A549 (cell line): ENCODE results near the gene SYNPR.

Experiments
- BHLHE40 ChIP-seq: IDR thresholded peaks from 2 replicates; pipeline ENCODE4 v1.6.1; 2012; ENCODE audit warnings: low read depth, low read length, inconsistent platforms
- POLR2A ChIP-seq: IDR thresholded peaks from 2 replicates; pipeline ENCODE4 v1.6.1; 2012; ENCODE audit warnings: mild to moderate bottlenecking, low read length
- TF ChIP-seq, protein P1 (sequence below): fragments of 450-650 bp; IDR thresholded peaks from 2 replicates; pipeline ENCODE4 v1.6.1; 2014; ENCODE audit warnings: antibody characterized with exemption
- TF ChIP-seq, protein P2 (sequence below): fragments of >200 bp; sonication (Bioruptor Twin); formaldehyde crosslinking; IDR thresholded peaks from 3 replicates; pipeline ENCODE4 v1.5.1; 2016

DNA sequence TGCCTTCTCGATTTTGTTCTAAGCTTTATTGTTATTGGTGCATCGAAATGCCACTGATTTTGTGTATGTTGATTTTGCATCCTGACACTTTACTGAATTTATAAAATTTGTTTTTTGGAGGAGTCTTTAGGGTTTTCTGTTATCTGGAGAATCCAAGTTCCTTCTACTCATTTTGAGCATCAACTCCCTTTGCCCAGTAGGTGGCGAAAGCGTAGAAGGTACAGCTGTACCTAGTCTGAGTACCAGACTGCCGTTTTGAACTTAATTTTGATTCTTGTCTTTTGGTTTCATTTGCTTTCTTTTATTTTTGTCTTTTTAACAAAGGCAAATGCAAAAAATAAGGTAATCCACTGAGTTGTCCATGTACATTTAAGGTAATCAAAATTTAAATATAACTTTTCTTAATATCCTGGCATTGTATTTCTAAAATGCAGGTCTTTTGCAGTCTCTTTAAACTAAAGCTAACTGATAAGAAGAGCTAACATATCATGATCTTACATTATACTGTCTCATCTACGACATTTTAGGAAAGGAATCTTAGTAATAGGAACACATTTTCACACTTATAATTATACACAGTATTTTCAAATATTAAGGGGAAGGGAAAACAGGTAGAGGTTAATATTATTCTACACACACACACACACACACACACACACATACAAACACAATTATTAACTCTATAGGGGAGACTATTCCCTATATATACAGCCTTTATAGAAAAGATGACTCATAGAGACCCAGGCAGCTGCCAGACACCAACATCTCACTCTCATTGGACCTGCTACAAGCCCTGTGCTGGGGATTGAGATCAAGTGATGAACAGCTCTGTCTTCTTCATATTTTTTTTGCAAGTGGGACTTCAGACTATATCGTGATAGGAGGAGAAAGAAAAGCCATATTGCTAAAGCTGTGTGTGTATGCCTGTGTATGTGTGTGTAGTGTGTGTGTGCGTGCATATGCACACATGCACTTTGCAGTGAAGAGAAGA is 71.8 kb downstream of the SYNPR start:
- TF ChIP-seq, protein P1, sequence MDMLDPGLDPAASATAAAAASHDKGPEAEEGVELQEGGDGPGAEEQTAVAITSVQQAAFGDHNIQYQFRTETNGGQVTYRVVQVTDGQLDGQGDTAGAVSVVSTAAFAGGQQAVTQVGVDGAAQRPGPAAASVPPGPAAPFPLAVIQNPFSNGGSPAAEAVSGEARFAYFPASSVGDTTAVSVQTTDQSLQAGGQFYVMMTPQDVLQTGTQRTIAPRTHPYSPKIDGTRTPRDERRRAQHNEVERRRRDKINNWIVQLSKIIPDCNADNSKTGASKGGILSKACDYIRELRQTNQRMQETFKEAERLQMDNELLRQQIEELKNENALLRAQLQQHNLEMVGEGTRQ: no peak
- TF ChIP-seq, protein P2, sequence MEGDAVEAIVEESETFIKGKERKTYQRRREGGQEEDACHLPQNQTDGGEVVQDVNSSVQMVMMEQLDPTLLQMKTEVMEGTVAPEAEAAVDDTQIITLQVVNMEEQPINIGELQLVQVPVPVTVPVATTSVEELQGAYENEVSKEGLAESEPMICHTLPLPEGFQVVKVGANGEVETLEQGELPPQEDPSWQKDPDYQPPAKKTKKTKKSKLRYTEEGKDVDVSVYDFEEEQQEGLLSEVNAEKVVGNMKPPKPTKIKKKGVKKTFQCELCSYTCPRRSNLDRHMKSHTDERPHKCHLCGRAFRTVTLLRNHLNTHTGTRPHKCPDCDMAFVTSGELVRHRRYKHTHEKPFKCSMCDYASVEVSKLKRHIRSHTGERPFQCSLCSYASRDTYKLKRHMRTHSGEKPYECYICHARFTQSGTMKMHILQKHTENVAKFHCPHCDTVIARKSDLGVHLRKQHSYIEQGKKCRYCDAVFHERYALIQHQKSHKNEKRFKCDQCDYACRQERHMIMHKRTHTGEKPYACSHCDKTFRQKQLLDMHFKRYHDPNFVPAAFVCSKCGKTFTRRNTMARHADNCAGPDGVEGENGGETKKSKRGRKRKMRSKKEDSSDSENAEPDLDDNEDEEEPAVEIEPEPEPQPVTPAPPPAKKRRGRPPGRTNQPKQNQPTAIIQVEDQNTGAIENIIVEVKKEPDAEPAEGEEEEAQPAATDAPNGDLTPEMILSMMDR: peak; percentile 65
- TF ChIP-seq BHLHE40 (no peak), POLR2A (no peak)
